Activated CD4-positive, alpha-beta T cell treated with anti-CD3 and anti-CD28 coated beads for 4 hours (primary cell): ENCODE measurements around the gene STAT5A.
A peak's percentile ranks its signal among the peaks of the same experiment; 100 is the strongest.
"Not testable (repeated sequence)": the region's sequence is repeated elsewhere in the genome, so short reads cannot be mapped to it uniquely, and the experiment has no call there.

ENCODE experiments used
- DNase-seq, 2 donors: peaks; one replicate each; pipeline ENCODE4 v3.0.0-alpha.2; 2020

STAT5A gene

GRCh38 chr17:42338427-42338985 is 50.2 kb downstream of the STAT5A start:
- DNase-seq, result no peak

GRCh38 chr17:42339221-42339620 is 50.9 kb downstream of the STAT5A start:
- DNase-seq, result no peak

GRCh38 chr17:42340691-42341127 is 52.4 kb downstream of the STAT5A start:
- peak; percentile 10 to 25 for DNase-seq

GRCh38 chr17:42341568-42341967 is 53.3 kb downstream of the STAT5A start:
- no peak for DNase-seq

- no peak for DNase-seq
Observed at GRCh38 chr17:42342242-42343008, 54.1 kb downstream of the STAT5A start.

- DNase-seq, result no peak
Observed at GRCh38 chr17:42345396-42346073, 57.2 kb downstream of the STAT5A start.

- no peak for DNase-seq
Observed at GRCh38 chr17:42346481-42346880, 58.2 kb downstream of the STAT5A start.

- DNase-seq, result no peak
Observed at GRCh38 chr17:42347198-42347597, 58.9 kb downstream of the STAT5A start.

GRCh38 chr17:42347606-42348005 is 59.3 kb downstream of the STAT5A start:
- no peak for DNase-seq

- no peak for DNase-seq
Observed at GRCh38 chr17:42348104-42348503, 59.8 kb downstream of the STAT5A start.

- no peak for DNase-seq
Observed at GRCh38 chr17:42354956-42355843, 66.9 kb downstream of the STAT5A start.

- no peak for DNase-seq
Observed at GRCh38 chr17:42358434-42358833, 70.1 kb downstream of the STAT5A start.

- DNase-seq, result no peak
Observed at GRCh38 chr17:42359133-42359532, 70.8 kb downstream of the STAT5A start.

- not testable (repeated sequence) for DNase-seq
Observed at GRCh38 chr17:42360388-42360787, 72.1 kb downstream of the STAT5A start.
